Measurements from ENCODE around the gene PHF5A. TPM values are rescaled to one million over a fixed set of nuclear protein-coding genes. Genes with fewer than 3 reads are reported as not detected.
A peak's percentile ranks its signal among the peaks of the same experiment; 100 is the strongest.

PHF5A gene
- total and polyA plus RNA-seq, 10 of the 15 experiments (the other 5 are each of a cell fraction or from before 2014, with no cell fraction given), result 40.5 to 115 (median 79.2) TPM

- BruUV-seq (replicated peaks), result TSS peak; percentile 92
- H3K27ac ChIP-seq (ENCODE audit: control insufficient read depth, insufficient read depth), result peak within 1 kb of the TSS; percentile 88
- ChIA-PET RAD21 (ENCODE audit: unreplicated experiment) (interaction anchor here (1.0 to 2.8 kb wide), 10 partner anchors 22 to 80 kb away, joined by 3 to 22 read pairs (median 9); partner anchors contain the start of genes ACO2, PHF5A and TEF), CTCF (interaction anchor here (0.6 to 2.1 kb wide), 8 partner anchors 22 to 86 kb away, joined by 3 to 8 read pairs (median 4); partner anchors contain the start of genes ACO2 and PHF5A), SMC1A (ENCODE audit: uncharacterized antibody, unreplicated experiment) (interaction anchor here (0.7 to 3.8 kb wide), 6 partner anchors 16 to 102 kb away, joined by 3 to 18 read pairs (median 12); partner anchors contain the start of genes ACO2 and PHF5A), POLR2A (interaction anchor here (0.5 to 6.3 kb wide), 17 partner anchors 8 to 995 kb away, joined by 3 to 122 read pairs (median 7); partner anchors contain the start of genes ACO2, DESI1, PHF5A and PMM1)
- H3K4me3 ChIP-seq, result peak within 1 kb of the TSS; percentile 86
- H2AFZ ChIP-seq (ENCODE audit: control insufficient read depth, low read depth, low read length), result peak within 1 kb of the TSS; percentile 70
- DNase-seq (ENCODE audit: low read depth, low spot score), result peak; percentile 71
- H3K9ac ChIP-seq (ENCODE audit: control insufficient read depth, insufficient read depth, low read length), result peak within 1 kb of the TSS; percentile 88
- ATAC-seq, result peak; percentile 61
- intact Hi-C loops (cut with micrococcal nuclease; ENCODE audit: unreplicated experiment) (loop anchor here (2.0 to 5.0 kb wide), 2 partner anchors 42 to 55 kb away; no protein-coding TSS in a partner anchor), in situ Hi-C loops (cut with MboI) (no loop called here)
- no peak for FAIRE-seq
- no peaks in the 10 kb centered on the region for H3K9me3 ChIP-seq (replicated peaks; ENCODE audit: control insufficient read depth, insufficient read depth, low read length)
- peaks cover 4% of the 10 kb centered on the region; the same call in 1 of the 2 replicates for H3K4me1 ChIP-seq (ENCODE audit: control insufficient read depth, insufficient read depth, low read length)
- H3K27me3 ChIP-seq (replicated peaks in 1 of 2; ENCODE audit: control insufficient read depth in 2 of 2, insufficient read depth in 2 of 2, low read length in 1 of 2), result no peaks in the 10 kb centered on the region
- H3K4me2 ChIP-seq (ENCODE audit: control insufficient read depth, insufficient read depth), result peak within 1 kb of the TSS; percentile 92
- H3K79me2 ChIP-seq (ENCODE audit: control insufficient read depth, insufficient read depth, low read length), result peaks cover 59% of the 10 kb centered on the region
- H3K36me3 ChIP-seq (ENCODE audit: control insufficient read depth in 2 of 2, insufficient read depth in 2 of 2, low read length in 1 of 2), result peaks cover 0 to 5% of the 10 kb centered on the region in 2 experiments; a peak in 1 of 4 replicates
- under 1% methylated on average over 73 of the region's 85 CpGs for WGBS (ENCODE audit: insufficient coverage, insufficient replicate concordance, low lambda C conversion rate, missing lambda C conversion rate)
- H4K20me1 ChIP-seq (ENCODE audit: control insufficient read depth, insufficient read depth), result 0 out of 2 replicates have a peak, but pooled peaks cover 4% of the 10 kb centered on the region
- TF ChIP-seq NFIC (IDR thresholded peaks at IDR 0.05; ENCODE audit: low read depth, low read length) (no peak), CHD1 (IDR thresholded peaks at IDR 0.05; ENCODE audit: low read depth, low read length) (0 out of 2 replicates have a peak, but pooled peaks have one; percentile 41), BACH1 (IDR thresholded peaks at IDR 0.05; ENCODE audit: borderline replicate concordance) (peak; percentile 91), ETV6 (conservative IDR thresholded peaks at IDR 0.05 in 1 of 2, IDR thresholded peaks at IDR 0.05 in 1 of 2; ENCODE audit: borderline replicate concordance in 1 of 2, low read depth in 1 of 2) (peak in 1 of 2 experiments; percentile 54; a peak in 1 of 4 replicates), BRCA1 (IDR thresholded peaks at IDR 0.05; ENCODE audit: low read depth, low read length) (no peak), EED (IDR thresholded peaks at IDR 0.05; ENCODE audit: low read depth) (peak; percentile 65), ZBTB40 (IDR thresholded peaks at IDR 0.05; ENCODE audit: borderline replicate concordance) (peak; percentile 76), SP1 (IDR thresholded peaks at IDR 0.05; ENCODE audit: low read depth, low read length) (peak; percentile 94), TAF1 (IDR thresholded peaks at IDR 0.05; ENCODE audit: borderline replicate concordance, low read depth, low read length) (peak; percentile 99), EGR1 (IDR thresholded peaks at IDR 0.05; ENCODE audit: borderline replicate concordance in 1 of 2, low read depth in 2 of 2, low read length in 2 of 2) (peak; percentile 50 to 72; a peak in 2 of 3 replicates), NFXL1 (IDR thresholded peaks at IDR 0.05; ENCODE audit: borderline replicate concordance) (no peak)
- TF ChIP-seq, protein P1, sequence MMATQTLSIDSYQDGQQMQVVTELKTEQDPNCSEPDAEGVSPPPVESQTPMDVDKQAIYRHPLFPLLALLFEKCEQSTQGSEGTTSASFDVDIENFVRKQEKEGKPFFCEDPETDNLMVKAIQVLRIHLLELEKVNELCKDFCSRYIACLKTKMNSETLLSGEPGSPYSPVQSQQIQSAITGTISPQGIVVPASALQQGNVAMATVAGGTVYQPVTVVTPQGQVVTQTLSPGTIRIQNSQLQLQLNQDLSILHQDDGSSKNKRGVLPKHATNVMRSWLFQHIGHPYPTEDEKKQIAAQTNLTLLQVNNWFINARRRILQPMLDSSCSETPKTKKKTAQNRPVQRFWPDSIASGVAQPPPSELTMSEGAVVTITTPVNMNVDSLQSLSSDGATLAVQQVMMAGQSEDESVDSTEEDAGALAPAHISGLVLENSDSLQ (IDR thresholded peaks at IDR 0.05), result peak; percentile 24
Observed at GRCh38 chr22:41446639-41447434, 21.7 kb downstream of the PHF5A start, which contains the start of gene TOB2. TSS of gene TOB2 (minus strand) at chr22:41446801. CDS start at chr22:41437345, 9,456 bp downstream.
